ENCODE results near the gene TUBGCP6.
A peak's percentile ranks its signal among the peaks of the same experiment; 100 is the strongest.
"Not testable (repeated sequence)": the region's sequence is repeated elsewhere in the genome, so short reads cannot be mapped to it uniquely, and the experiment has no call there.

TUBGCP6 gene

DNA sequence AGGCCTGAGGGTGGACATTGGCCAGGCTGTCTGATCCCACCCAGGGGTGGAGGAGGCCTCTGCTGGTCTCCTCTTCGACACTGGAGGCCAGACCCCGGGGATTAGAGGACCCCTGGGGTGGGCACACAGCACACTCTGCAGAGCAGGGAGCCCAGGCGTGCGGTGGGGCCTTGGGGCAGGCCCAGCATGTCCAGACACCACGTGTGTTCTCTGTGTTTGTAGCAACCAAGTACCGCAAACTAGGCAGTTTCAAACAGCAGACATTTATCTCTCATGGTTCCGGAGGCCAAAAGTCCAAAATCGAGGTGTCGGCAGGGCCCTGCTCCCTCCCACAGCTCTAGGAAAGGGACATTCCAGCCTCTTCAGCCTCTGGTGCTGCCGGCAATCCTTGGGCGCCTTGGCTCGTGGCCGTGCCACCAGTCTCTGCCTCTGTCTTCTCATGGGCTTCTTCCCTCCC lies 72.8 kb downstream of the TUBGCP6 start:
- no peak for DNase-seq

- no peak for DNase-seq
Observed at GRCh38 chr22:50171319-50171964, 73.4 kb downstream of the TUBGCP6 start.

- DNase-seq: no peak
Observed at GRCh38 chr22:50170453-50171318, 74.1 kb downstream of the TUBGCP6 start, which contains the start of gene PANX2. TSS of gene PANX2 (plus strand) at chr22:50170731. CDS start at chr22:50170731, 0 bp downstream.

- peak in 1 of 51 donors; percentile 15 for DNase-seq
Observed at GRCh38 chr22:50169774-50170341, 75.0 kb downstream of the TUBGCP6 start.

DNA sequence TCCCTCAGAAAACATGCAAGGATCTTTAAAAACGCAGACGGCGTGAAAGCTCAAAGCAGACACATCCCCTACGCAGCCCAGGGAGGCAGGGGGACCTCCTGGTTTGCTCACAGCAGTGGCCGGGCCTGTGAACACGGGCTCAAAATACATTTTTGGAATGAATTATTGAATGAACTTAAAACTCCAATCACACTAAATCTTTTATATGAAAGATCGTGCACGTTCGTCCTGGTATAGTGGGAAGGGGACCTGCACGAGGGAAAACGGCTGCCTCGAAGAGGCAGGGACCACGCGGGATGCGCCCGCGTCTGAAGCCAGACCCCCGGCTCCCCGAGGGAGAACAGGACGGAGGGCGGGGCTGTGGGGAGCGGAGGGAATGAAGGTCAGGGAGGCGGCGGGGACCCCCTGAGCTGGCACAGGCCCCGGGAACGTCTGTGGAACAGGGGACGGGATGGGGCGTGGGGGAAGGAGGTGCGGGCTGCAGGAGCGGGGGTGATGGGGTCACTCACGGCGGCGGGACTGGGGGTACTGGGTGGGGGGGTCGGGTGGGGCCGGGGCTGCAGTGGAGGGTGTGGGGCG lies 75.6 kb downstream of the TUBGCP6 start:
- DNase-seq: no peak

DNA sequence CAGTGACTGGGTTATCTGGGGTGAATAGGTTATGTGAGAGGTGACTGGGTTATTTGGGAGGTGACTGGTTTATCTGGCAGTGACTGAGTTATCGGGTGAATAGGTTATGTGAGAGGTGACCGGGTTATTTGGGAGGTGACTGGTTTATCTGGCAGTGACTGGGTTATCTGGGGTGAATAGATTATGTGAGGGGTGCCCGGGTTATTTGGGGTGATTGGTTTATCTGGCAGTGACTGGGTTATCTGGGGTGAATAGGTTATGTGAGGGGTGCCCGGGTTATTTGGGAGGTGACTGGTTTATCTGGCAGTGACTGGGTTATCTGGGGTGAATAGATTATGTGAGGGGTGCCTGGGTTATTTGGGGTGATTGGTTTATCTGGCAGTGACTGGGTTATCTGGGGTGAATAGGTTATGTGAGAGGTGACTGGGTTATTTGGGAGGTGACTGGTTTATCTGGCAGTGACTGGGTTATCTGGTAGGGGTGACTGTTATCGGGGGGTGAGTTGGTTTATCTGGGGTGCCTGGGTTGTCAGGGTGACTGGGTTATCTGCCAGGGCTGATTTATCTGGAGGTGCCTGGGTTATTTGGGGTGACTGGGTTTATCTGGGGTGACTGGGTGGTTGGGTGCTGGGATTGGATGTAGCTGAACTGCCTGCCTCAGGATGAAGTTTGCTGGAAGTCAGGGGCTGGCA lies 76.2 kb downstream of the TUBGCP6 start:
- DNase-seq: not testable (repeated sequence)

DNA sequence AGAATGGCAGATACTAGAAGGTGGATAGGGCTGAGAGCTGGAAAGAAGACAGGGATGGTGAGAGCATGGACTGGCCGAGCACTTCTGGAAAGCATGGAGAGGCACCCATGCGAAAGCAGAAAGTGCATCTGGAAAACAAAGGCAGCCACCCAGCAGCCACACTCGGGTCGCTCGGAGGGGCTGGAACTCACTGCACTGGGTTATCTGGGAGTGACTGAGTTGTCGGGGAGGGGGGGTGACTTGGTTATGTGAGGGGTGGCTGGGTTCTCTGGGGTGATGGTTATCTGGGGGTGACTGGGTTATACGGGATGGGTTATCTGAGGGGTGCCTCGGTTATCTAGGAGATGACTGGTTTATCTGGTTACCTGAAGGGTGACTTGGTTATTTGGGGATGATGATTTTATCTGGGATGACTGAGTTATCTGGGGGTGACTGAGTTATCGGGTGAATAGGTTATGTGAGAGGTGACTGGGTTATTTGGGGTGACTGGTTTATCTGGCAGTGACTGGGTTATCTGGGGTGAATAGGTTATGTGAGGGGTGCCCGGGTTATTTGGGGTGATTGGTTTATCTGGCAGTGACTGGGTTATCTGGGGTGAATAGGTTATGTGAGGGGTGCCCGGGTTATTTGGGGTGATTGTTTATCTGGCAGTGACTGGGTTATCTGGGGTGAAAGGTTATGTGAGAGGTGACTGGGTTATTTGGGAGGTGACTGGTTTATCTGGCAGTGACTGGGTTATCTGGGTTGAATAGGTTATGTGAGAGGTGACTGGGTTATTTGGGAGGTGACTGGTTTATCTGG lies 76.9 kb downstream of the TUBGCP6 start:
- no peak for DNase-seq

Data from hypothalamus (tissue), 51 donors.